ENCODE measurements around the gene FNIP2.
"Not testable (repeated sequence)": the region's sequence is repeated elsewhere in the genome, so short reads cannot be mapped to it uniquely, and the experiment has no call there.

FNIP2 gene

GRCh38 chr4:158948071-158948470, 179.2 kb downstream of the FNIP2 start:
- no peak for DNase-seq (ENCODE audit: low read depth)
- Histone ChIP-seq H3K4me3 (ENCODE audit: low read length) (no peak overlapping the region), H3K27me3 (replicated peaks; ENCODE audit: control insufficient read depth, insufficient read depth, low read length) (no peaks in the 10 kb centered on the region), H3K9me3 (ENCODE audit: control insufficient read depth, low read length) (peaks cover 15% of the 10 kb centered on the region), H3K36me3 (ENCODE audit: control insufficient read depth, insufficient read depth, low read length, severe bottlenecking) (no peaks in the 10 kb centered on the region), H3K9ac (ENCODE audit: low read length) (no peak overlapping the region), H3K4me1 (ENCODE audit: control insufficient read depth, insufficient read depth, low read length) (peaks cover 6% of the 10 kb centered on the region)

- peaks cover 16% of the 10 kb centered on the region for H3K9me3 ChIP-seq (ENCODE audit: control insufficient read depth, low read length)
Observed at GRCh38 chr4:158949099-158949498, 180.3 kb downstream of the FNIP2 start.

GRCh38 chr4:158952221-158952774, 183.5 kb downstream of the FNIP2 start:
- not testable (repeated sequence) for H3K36me3 ChIP-seq (ENCODE audit: control insufficient read depth, insufficient read depth, low read length, severe bottlenecking); H3K9ac ChIP-seq (ENCODE audit: low read length); H3K4me3 ChIP-seq (ENCODE audit: low read length); H3K27me3 ChIP-seq (replicated peaks; ENCODE audit: control insufficient read depth, insufficient read depth, low read length); DNase-seq (ENCODE audit: low read depth); H3K4me1 ChIP-seq (ENCODE audit: control insufficient read depth, insufficient read depth, low read length)
- H3K9me3 ChIP-seq (ENCODE audit: control insufficient read depth, low read length), result peaks cover 16% of the 10 kb centered on the region

More at GRCh38 chr4:158949099-158949498, 180.3 kb downstream of the FNIP2 start:
- H3K9ac ChIP-seq (ENCODE audit: low read length), result no peak overlapping the region
- peak; percentile 50 for DNase-seq (ENCODE audit: low read depth)
- H3K27me3 ChIP-seq (replicated peaks; ENCODE audit: control insufficient read depth, insufficient read depth, low read length), result no peaks in the 10 kb centered on the region
- H3K4me3 ChIP-seq (ENCODE audit: low read length), result peak overlapping the region; percentile 17
- H3K36me3 ChIP-seq (ENCODE audit: control insufficient read depth, insufficient read depth, low read length, severe bottlenecking), result no peaks in the 10 kb centered on the region
- H3K4me1 ChIP-seq (ENCODE audit: control insufficient read depth, insufficient read depth, low read length), result peaks cover 6% of the 10 kb centered on the region

GRCh38 chr4:158956345-158956744, 187.5 kb downstream of the FNIP2 start:
- not testable (repeated sequence) for H3K4me1 ChIP-seq (ENCODE audit: control insufficient read depth, insufficient read depth, low read length); H3K4me3 ChIP-seq (ENCODE audit: low read length); H3K9ac ChIP-seq (ENCODE audit: low read length); H3K27me3 ChIP-seq (replicated peaks; ENCODE audit: control insufficient read depth, insufficient read depth, low read length); H3K36me3 ChIP-seq (ENCODE audit: control insufficient read depth, insufficient read depth, low read length, severe bottlenecking); DNase-seq (ENCODE audit: low read depth)
- peaks cover 16% of the 10 kb centered on the region for H3K9me3 ChIP-seq (ENCODE audit: control insufficient read depth, low read length)

GRCh38 chr4:158956918-158957317, 188.1 kb downstream of the FNIP2 start:
- not testable (repeated sequence) for H3K27me3 ChIP-seq (replicated peaks; ENCODE audit: control insufficient read depth, insufficient read depth, low read length); H3K4me3 ChIP-seq (ENCODE audit: low read length); H3K36me3 ChIP-seq (ENCODE audit: control insufficient read depth, insufficient read depth, low read length, severe bottlenecking); H3K9ac ChIP-seq (ENCODE audit: low read length); H3K4me1 ChIP-seq (ENCODE audit: control insufficient read depth, insufficient read depth, low read length); DNase-seq (ENCODE audit: low read depth)
- H3K9me3 ChIP-seq (ENCODE audit: control insufficient read depth, low read length), result peaks cover 12% of the 10 kb centered on the region
